Suppressor macrophage (primary cell): ENCODE data around the gene LRRC8E.
A peak's percentile ranks its signal among the peaks of the same experiment; 100 is the strongest.
"Not testable (repeated sequence)": the region's sequence is repeated elsewhere in the genome, so short reads cannot be mapped to it uniquely, and the experiment has no call there.

Source experiments
- DNase-seq, 4 experiments: peaks; one replicate each; pipeline ENCODE4 v3.0.0-alpha.2; 2020 to 2022

The LRRC8E gene

DNA sequence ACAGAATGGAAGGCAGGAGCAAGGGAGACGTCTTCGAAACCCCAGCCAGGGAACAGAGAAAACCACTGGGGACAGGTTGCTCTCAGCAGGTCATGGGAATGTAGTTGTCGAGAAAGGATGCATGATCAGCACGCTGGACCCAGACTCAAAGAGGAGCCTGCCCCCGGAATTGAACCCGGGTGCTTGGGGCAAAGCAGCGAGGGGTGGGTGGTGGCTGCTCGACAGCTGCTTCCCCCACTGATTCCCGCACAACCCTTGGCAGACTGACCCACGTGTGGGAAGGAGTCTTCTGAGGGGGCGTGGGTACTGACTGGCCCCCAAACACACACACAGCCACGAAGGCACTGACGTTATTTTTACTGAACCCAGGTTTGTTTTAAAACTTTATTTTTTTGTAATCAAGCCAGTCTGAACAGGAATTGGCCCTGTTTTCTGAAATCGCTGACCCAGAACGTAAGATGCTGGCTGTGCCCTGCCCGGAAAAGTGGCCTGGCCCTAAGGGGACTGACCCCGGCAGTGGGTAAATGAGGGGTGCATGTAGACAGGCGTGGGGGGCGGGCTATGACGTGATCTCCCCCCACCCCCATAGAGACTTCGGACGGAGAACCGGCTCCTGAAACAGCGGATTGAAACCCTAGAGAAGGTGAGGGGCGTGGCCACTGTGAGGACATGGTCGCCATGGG lies 32.7 kb upstream of the LRRC8E start:
- DNase-seq, result no peak

DNA sequence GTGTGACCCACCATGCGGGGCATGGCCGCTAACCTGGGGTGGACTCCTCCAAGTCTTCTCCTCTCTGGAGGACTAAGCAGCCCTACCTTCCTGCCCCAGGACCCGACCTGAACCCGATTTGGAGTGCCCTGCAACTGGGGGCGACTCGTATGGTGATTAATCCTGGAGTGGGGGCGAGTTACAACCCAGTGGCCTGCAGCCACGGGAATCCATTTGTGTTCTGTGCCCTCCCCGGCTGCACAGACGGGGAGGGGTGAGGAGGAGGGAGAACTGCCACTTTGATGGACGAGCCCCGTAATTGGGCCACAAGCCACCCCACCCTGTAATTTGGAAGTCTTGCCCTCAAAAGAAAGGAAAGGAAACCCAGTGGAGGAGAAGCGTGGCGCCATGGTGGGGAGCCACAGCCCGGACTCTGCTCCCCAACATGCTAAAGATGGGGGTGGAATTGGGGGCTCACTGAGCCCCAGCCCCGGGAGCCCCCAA lies 32.2 kb upstream of the LRRC8E start:
- DNase-seq, result no peak

DNA sequence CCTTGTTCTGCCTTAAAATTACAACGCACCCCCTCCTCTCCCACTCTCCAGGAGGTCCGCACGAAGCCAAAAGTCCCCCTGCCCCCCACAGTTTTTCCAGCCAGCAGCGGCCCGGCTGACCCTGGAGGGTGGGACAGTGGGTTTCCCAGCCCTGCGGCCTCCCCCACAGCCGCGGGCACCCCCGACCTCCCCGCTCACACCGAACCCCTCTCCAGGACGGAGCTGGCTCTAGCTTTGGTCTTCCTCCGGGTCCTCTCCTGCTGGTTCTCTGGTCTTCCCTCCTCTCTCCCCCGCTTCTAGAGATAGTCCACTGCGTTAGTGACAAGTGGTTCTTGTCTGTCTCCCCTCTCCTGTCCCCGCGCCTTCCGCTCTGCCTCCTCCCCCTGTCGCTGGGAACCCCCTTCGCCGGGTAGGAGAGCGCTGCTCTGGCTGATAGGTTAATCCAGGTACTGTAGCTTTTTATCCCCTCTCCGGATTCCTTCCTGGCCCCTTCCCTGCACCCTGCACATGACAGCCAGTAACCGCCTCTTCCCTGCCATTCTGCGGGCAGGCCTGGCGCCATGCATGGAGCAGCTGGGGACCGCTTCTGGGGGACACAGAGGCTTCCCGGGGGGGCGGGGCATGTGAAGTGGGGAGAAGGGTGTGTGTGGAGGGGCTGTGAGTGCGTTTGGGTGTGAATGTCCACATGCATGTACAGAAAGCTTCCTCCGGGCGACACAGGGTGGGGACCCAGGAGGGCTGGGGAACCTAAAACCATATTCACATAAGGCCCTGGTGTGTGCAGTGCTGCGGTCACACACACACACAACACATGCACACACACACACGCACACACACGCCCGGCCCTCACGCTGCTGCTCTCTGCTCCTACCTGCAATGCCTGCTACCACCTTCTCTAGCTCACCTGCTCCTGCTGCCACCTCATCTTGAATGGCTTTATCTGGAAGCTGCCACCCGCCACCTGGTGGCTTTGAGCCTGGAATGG lies 31.3 kb upstream of the LRRC8E start:
- DNase-seq, result no peak

DNA sequence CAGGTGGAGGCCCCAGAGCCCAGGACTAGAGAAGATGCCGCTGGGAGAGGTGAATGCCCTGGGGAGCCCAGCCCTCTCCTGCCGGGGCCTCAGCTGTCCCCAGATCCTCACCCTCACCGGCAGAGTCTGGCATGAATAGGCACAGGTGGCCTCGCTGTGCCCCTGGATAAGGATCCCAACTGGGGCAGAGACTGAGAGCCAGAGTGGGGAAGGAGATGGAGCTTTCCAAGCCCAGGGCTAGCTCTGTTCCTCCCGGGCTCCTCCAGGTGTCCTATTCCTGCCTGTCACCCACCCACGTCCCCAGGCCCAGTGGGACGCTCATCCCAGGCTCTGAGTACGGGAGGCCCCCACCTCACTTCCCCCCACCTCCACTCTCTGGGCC lies 30.6 kb upstream of the LRRC8E start:
- DNase-seq, result no peak

DNA sequence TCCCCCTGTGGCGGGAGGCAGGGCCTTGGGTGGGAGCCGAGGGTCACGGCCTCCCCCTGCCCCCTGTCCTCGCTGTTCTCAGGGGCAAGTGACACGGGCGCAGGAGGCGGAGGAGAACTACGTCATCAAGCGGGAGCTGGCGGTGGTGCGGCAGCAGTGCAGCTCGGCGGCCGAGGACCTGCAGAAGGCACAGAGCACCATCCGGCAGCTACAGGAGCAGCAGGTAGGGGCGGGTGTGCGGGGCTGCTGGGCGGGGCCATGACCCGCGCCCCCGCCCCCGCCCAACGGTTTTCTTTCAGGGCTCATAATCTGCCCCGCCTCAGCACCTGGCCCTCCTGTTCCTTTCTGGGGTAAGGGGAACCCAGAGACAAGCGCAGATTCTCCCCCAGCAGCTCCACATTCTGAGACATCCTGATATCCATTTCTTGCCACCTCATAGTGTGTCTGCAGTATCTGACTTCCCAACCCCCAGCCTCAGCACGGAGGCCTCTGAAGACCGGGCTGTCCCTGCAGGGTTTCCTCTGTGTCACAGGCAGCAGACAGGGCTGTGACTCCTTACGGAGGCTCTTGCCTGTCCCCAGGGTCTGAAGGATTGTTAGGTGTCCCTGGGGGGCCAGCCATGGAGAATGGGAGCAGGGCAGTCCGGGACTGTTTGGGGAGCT lies 30.1 kb upstream of the LRRC8E start:
- DNase-seq, result no peak

DNA sequence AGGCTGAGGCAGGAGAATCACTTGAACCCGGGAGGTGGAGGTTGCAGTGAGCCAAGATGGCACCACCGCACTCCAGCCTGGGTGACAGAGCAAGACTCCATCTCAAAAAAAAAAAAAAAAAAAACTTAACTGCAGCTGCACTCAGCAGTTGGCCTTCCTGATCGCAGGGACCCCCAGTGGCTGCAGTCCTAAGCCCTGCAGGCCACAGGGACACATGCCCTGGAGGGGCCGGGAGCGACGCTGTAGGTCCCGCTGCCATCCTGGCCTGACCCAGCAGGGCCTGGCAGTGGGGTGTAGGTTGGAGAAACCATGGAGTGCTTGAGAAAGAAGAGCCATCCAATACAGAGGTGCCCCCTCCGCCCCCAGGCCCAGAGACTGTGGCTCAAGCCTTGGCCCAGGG lies 29.2 kb upstream of the LRRC8E start:
- DNase-seq, result not testable (repeated sequence)

DNA sequence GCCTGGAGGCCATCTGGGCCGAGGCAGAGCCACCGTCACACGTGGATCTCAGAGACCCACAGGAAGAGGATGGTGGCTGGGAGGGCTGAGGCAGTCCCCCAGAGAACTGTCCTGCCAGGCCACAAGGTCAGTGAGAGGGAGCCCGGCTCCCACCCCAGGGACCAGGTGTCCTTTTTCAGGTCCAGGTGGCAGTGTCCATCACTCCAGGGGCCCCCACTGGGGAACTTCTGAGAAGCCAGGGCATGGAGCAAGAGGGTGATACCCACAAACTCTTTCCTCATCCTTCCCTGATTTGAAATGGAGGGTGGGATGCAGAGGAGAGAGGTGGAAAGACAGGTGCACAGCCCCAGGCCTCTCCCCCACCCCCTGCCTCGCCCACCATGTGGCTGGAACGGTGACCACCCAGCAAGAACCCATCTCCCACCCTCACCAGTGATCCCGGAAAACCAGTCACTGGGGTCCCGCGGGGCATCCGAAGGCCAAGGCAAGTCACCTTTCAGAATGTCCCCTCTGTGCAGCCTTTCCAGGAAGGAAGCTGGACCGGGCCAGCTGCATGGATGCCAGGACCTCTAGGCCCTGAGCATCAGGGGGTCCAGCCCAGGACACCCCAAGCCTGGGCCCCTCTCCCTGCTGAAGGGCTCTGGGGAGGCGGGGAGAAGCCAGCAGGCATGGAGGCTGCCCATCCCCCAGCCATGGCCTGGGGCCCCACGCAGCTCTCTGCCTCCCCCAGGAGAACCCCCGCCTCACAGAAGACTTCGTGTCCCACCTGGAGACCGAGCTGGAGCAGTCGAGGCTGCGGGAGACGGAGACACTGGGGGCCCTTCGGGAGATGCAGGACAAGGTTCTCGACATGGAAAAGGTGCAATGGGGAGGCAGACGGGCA lies 28.2 kb upstream of the LRRC8E start:
- DNase-seq, result no peak

DNA sequence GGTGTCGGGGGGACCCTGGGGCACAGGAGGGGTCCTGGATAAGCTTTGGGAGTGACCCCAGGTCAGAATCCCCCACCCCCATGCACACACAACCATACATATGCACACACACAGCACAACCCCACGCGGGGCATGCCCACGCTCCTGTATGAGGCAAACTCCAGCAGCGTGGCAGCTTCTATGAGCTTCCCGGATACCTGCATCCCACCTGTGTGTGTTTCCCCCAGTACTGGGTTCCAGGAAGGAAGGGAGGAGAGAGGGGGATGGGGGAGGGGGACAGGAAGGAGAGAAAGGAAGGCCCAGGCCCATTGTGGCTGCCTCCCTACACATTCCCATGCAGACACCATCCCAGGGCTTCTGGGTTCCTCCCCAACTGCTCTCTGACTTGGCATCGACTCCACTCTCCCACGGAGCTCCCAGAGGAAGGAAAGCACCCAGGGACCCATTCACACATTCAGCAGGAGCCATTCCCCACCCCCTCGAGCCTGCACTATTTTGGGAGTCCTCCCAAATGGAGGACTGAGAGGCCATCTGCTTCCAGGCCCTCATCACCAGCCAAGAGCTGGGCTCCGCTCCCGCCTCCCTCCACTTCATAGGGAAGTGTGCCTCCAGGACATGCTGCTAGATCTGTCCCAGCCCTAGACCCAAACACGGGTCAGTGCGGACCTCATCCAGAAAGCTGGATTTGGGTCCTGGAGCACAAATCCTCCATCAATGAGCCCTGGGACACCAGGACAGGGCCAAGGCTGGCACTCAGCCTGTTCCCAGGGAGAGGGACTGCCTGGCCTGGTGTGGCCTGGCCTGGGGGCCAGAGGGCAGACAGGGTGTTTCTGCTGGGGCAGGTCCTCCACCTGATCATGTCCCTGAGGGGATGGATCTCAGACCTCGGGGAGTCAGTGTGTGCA lies 27.3 kb upstream of the LRRC8E start:
- no peak for DNase-seq

DNA sequence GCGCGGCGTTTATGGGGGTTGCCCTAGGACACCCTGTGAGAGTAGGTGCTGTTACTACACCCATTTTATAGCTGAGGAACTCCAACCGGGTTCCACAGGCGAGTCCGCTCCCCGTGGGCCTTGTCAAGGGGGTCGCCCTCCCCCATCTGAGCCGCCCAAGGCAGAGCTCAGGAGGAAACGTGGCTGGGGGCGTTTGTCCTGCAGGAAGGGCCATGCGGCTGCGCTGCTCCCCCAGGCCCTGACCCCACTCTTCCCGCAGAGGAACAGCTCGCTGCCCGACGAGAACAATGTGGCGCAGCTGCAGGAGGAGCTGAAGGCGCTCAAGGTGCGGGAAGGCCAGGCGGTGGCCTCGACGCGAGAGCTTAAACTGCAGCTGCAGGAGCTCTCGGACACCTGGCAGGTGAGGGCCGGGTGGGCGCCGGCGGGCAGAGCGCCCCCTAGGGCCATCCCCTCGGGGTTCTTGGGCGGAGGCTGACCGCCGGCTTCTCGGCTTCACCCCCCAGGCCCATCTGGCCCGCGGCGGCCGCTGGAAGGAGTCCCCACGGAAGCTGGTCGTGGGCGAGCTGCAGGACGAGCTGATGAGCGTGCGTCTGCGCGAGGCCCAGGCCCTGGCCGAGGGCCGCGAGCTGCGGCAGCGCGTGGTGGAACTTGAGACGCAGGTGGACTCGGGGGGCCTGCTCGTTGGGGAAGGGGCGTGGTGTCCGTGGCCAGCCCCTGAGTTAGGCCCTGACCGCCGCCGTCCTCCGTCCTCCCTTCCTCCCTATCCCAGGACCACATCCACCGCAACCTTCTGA lies 26.5 kb upstream of the LRRC8E start:
- peak in 1 of 4 experiments; percentile 42 for DNase-seq

DNA sequence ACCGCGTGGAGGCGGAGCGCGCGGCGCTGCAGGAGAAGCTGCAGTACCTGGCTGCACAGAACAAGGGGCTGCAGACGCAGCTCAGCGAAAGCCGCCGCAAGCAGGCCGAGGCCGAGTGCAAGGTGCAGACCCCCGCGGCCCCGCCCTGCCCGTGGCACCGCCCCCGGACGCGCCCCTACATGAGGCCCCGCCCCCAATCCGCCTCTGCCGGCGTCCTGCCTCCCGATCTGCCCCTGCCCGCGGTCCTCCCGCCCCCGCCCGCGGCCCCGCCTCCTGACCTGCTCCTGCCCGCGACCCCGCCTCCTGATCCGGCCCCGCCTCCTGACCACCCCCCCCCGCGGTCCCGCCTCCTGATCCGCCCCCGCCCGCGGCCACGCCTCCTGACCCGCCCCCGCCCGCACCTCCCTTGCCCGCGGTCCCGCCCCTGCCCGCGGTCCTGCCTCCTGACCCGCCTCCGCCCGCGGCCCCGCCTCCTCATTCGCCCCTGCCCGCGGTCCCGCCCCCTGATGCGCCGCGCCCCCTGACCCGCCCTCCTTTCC lies 25.8 kb upstream of the LRRC8E start:
- DNase-seq, result peak; percentile 35 to 78 (median 52)

DNA sequence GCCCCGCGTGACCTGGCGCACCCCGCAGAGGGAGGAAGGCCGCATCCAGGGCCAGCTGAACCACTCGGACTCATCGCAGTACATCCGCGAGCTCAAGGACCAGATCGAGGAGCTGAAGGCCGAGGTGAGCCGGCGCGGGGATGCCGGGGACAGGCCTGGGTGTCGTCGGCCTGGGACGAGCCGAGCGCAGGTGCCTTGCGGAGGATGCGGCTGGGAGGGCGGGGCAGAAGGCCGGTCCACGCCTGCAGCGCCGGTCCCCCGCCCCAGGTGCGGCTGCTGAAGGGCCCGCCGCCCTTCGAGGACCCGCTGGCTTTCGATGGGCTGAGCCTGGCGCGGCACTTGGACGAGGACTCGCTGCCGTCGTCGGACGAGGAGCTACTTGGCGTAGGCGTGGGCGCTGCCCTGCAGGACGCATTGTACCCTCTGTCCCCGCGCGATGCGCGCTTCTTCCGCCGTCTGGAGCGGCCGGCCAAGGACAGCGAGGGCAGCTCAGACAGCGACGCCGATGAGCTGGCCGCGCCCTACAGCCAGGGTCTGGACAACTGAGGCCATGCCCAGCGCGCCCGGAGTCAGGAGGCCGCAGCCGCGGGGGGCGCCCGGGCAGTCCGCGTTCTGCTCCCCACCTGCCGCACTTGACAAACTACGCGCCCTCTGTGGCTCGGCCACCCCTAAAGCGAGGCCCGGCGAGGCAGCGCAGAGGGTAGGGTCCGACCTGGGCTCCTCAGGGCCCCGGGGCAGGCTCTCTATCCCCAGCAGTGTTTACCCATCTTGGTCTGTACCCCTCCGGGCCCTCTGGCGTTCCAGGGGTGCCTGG lies 24.9 kb upstream of the LRRC8E start:
- DNase-seq, result no peak

DNA sequence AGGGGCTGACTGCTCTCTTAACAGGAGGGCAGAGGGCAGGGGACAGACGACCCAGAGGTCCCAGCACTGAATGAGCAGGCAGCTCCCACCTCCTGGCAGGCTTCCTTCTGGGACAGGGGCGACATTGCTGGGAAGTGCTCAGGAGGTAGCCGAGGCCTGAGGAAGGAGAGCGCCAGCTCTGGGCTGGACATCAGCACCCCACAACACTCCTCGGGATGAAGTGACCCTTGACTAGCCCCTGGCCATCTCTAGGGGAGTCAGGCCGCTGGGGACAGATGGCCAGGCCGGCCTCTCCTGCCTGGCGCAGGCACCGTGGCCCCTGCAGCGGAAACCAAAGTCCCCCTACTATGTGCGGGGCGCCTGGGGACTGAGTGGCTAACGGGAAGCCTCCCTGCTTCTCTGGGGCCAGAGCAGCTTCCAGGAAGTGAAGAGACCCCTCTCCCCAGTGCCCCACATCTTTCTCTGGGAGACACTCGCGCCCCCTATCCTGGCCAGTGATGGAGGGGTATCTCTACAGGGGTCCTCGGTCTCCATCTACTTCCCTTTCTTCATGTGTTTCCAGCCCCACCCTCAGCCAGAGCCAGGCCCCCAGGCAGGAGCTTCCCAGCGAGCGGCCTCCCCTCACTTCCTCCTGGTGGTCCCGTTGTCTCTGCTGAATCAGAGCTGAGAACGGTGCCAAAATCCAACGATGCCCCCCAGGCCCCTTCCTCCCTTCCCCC lies 24.2 kb upstream of the LRRC8E start:
- no peak for DNase-seq

DNA sequence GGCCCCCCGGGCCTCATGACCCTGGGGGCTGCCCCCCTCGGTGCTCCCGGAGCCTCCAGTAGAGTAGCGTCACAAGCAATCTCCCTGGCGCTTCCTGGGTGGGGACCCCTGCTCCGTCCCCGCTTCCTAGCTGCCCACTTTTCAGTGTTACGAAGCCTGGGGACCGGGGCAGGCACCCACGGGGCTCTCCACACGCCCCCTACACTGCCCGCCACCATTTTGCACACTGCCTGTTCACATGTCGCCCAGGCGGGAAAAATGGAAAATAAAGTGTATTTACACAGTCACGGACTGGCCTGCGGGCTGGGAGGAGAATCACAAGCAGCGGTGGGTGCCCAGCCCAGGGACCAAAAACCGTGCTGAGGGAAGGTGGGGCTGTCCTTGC lies 23.6 kb upstream of the LRRC8E start:
- DNase-seq, result no peak

DNA sequence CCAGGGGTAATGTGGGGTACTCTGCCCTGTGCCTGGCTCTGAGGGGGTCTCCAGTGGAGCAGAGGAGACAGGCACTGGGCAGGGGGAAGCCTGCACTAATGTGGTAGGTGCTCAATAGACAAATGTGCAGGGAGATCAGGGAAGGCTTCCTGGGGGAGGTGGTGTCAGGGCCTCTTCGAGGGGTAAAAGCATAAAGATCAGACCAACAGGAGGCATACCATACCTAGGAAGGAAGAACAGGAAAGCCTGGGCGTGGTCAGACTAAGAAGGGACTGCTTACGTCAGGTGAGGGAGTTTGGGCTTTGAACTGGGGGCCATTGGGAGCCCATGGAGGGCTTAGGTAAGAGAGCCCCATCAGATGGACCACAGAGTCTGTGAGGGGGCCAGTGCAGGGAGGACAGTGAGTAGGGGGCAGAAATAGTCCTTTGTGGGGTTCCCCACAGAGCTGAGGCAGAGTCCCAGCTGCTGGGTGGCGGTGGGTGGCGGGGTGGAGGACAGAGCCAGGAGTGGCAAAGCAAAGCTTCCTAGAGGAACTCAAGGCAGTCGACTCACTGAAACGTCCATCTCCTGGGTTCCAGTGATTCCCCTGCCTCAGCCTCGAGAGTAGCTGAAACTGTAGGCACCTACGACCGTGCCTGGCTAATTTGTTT lies 22.9 kb upstream of the LRRC8E start:
- DNase-seq, result no peak

DNA sequence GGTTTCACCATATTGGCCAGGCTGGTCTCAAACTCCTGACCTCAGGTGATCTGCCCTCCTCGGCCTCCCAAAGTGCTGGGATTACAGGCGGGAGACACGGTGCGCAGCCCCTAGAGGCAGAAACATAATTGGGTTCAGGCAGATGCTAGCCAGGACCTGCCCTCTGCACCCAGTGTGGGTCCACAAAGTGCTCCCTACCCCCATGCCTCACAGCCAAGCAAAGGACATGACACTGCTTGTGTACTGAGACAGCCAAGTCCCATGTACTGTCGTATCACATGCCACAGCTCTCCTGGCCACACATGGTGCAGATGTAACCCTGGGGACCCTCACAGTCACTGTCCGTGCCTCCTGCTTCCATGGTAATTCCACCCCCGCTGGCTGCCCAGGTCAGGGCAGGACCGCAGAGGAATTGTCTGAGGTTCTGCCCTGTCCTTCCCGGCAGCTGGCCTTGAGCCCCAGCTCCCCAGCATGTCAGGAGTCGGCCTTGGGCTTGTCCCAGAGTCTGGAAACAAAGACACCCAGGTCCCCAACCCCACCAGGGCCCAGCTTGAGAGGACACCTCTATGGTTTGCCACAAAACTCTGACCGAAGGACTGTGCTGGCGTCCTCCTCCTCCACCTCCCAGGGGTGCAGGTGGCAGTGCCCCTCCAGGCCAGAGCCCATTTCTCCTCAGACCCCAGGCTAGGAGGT lies 21.8 kb upstream of the LRRC8E start:
- DNase-seq, result no peak

DNA sequence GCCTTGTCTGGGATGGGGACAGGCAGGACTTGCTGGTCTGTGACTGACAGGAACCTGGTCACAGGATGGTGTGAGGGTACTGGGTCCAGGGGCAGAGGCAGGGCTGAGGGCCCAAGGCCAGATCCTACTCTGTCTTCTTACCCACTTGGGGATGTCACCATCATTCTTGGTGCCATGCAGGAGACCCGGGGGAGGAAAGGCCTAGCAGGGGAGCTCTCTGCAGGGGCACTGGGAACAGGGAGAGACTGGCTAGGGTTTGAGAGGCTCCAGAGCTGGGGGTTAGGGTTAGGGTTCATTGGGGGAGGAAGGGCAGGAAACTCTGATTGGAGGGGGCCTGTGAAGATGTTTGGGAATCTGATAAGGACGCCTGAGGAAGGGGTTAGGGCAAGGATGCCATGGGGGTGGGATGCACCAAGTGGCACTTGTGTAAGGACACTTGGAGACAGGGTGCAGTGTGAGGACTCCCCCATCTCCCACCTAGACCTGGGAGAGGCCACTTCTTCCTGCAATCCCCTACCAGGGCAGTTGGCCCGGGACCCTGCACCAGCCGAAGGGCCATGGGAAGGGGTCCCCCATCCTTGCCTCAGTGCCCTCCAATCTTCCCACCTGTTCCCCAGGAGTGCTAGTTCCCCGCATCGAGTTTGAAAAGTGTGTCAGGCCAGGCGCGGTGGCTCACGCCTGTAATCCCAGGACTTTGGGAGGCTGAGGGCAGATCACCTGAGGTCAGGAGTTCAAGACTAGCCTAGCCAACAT lies 21.0 kb upstream of the LRRC8E start:
- DNase-seq, result no peak

DNA sequence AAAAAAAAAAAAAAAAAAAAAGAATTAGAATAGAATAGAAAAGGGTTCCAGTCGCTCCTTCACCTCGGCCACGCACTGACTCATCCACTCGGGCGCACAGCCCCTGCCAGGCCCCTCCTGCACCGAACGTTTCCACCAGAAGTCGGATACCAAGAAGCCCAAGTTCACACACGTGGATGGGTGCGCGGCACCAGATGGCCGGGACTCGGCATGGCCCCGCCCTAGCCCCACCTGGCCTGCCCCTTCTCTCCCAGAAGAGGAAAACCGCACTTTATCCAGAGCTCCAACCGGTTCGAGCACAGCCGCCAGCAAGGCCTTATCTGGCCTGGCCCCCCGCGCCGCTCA lies 20.0 kb upstream of the LRRC8E start:
- peak in 1 of 4 experiments; percentile 18 for DNase-seq
